ENCODE measurements around the gene KCNK16.

DNA sequence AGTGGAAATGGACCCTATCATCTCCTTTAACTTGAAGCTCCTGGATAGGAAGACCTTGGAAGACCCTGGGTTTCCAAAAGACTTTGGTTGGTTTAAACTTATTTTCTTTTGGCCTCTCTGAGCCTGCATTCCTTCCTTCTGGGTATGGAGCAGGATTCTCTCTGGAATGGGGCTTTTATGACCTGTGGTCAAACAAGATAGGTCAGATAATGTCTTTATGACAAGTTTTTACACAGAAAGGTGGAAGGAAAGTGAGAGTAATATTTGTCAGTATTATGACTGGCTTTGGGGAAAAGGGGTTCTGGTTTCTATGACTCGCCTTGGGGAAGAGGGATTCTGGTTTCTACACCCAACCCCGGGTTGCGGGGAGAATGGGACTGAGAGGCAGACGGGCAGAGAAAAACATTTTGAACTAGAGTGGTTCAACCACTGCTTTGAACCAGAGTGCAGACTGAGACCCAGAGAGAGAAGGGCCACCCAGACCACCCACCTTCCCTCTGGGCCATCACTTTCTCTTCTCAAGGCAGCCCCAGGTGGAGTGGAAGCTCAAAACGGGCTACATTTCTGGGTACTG, 55.6 kb downstream of the KCNK16 start:
- TF ChIP-seq, protein P1, sequence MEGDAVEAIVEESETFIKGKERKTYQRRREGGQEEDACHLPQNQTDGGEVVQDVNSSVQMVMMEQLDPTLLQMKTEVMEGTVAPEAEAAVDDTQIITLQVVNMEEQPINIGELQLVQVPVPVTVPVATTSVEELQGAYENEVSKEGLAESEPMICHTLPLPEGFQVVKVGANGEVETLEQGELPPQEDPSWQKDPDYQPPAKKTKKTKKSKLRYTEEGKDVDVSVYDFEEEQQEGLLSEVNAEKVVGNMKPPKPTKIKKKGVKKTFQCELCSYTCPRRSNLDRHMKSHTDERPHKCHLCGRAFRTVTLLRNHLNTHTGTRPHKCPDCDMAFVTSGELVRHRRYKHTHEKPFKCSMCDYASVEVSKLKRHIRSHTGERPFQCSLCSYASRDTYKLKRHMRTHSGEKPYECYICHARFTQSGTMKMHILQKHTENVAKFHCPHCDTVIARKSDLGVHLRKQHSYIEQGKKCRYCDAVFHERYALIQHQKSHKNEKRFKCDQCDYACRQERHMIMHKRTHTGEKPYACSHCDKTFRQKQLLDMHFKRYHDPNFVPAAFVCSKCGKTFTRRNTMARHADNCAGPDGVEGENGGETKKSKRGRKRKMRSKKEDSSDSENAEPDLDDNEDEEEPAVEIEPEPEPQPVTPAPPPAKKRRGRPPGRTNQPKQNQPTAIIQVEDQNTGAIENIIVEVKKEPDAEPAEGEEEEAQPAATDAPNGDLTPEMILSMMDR (conservative IDR thresholded peaks at IDR 0.05 in 1 of 2, IDR thresholded peaks at IDR 0.05 in 1 of 2; ENCODE audit: low read depth in 1 of 2, low read length in 2 of 2) = no peak
- no peak for TF ChIP-seq EZH2 (IDR thresholded peaks at IDR 0.05; ENCODE audit: low read length, missing control alignments)

Measured in fibroblast of lung (primary cell).